ENCODE measurements around the gene CCDC141.

The CCDC141 gene

GRCh38 chr2:178880257-178880656 is 169.7 kb downstream of the CCDC141 start:
- ATAC-seq = no peak

DNA sequence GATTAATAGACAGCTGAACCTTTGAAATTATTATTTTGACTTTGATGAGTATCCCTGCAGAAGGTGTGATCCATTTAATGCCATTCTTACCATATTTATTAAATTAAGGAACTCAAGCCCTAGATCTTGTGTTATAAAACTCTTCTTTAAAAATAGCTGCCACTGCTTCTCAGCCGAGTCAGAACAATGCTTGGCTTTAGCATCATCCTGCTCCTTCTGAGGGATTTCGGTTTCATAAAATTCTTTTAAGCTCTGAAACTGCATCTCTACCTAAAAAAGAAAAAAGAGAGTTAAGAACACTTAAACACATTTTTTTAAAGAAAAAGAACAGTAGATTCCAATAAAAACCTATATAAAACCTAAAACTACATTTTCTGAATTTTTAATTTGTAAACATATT is 172.1 kb downstream of the CCDC141 start:
- no peak for ATAC-seq
- no peak for TF ChIP-seq CSDC2 (CRISPR knock-in tag; IDR thresholded peaks at IDR 0.05)
- TF ChIP-seq ESRRG (CRISPR knock-in tag; IDR thresholded peaks at IDR 0.05) = no peak
- no peak for TF ChIP-seq TCF4 (CRISPR knock-in tag; IDR thresholded peaks at IDR 0.05; ENCODE audit: borderline replicate concordance)
- no peak for TF ChIP-seq ZNF565 (CRISPR knock-in tag; conservative IDR thresholded peaks at IDR 0.05; ENCODE audit: low read depth)
- no peak for TF ChIP-seq ARNTL (CRISPR knock-in tag; IDR thresholded peaks at IDR 0.05; ENCODE audit: borderline replicate concordance, low read depth)

More at GRCh38 chr2:178880257-178880656, 169.7 kb downstream of the CCDC141 start:
- no peak for TF ChIP-seq ARNTL (CRISPR knock-in tag; IDR thresholded peaks at IDR 0.05; ENCODE audit: borderline replicate concordance, low read depth)
- TF ChIP-seq, protein P1, sequence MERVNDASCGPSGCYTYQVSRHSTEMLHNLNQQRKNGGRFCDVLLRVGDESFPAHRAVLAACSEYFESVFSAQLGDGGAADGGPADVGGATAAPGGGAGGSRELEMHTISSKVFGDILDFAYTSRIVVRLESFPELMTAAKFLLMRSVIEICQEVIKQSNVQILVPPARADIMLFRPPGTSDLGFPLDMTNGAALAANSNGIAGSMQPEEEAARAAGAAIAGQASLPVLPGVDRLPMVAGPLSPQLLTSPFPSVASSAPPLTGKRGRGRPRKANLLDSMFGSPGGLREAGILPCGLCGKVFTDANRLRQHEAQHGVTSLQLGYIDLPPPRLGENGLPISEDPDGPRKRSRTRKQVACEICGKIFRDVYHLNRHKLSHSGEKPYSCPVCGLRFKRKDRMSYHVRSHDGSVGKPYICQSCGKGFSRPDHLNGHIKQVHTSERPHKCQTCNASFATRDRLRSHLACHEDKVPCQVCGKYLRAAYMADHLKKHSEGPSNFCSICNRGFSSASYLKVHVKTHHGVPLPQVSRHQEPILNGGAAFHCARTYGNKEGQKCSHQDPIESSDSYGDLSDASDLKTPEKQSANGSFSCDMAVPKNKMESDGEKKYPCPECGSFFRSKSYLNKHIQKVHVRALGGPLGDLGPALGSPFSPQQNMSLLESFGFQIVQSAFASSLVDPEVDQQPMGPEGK (CRISPR knock-in tag; IDR thresholded peaks at IDR 0.05; ENCODE audit: borderline replicate concordance) = no peak
- no peak for TF ChIP-seq CREB5 (CRISPR knock-in tag; IDR thresholded peaks at IDR 0.05; ENCODE audit: low read depth)
- TF ChIP-seq, protein P2, sequence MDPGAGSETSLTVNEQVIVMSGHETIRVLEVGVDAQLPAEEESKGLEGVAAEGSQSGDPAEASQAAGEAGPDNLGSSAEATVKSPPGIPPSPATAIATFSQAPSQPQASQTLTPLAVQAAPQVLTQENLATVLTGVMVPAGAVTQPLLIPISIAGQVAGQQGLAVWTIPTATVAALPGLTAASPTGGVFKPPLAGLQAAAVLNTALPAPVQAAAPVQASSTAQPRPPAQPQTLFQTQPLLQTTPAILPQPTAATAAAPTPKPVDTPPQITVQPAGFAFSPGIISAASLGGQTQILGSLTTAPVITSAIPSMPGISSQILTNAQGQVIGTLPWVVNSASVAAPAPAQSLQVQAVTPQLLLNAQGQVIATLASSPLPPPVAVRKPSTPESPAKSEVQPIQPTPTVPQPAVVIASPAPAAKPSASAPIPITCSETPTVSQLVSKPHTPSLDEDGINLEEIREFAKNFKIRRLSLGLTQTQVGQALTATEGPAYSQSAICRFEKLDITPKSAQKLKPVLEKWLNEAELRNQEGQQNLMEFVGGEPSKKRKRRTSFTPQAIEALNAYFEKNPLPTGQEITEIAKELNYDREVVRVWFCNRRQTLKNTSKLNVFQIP (CRISPR knock-in tag; IDR thresholded peaks at IDR 0.05; ENCODE audit: borderline replicate concordance, low read depth) = no peak
- no peak for TF ChIP-seq PPARA (CRISPR knock-in tag; IDR thresholded peaks at IDR 0.05; ENCODE audit: borderline replicate concordance)
- TF ChIP-seq, protein P3, sequence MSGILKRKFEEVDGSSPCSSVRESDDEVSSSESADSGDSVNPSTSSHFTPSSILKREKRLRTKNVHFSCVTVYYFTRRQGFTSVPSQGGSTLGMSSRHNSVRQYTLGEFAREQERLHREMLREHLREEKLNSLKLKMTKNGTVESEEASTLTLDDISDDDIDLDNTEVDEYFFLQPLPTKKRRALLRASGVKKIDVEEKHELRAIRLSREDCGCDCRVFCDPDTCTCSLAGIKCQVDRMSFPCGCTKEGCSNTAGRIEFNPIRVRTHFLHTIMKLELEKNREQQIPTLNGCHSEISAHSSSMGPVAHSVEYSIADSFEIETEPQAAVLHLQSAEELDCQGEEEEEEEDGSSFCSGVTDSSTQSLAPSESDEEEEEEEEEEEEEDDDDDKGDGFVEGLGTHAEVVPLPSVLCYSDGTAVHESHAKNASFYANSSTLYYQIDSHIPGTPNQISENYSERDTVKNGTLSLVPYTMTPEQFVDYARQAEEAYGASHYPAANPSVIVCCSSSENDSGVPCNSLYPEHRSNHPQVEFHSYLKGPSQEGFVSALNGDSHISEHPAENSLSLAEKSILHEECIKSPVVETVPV (CRISPR knock-in tag; IDR thresholded peaks at IDR 0.05) = no peak
- no peak for TF ChIP-seq TOX (CRISPR knock-in tag; IDR thresholded peaks at IDR 0.05; ENCODE audit: borderline replicate concordance)
- no peak for TF ChIP-seq ZNF8 (CRISPR knock-in tag; IDR thresholded peaks at IDR 0.05)
- TF ChIP-seq ISL1 (CRISPR knock-in tag; IDR thresholded peaks at IDR 0.05) = no peak
- TF ChIP-seq ESRRG (CRISPR knock-in tag; IDR thresholded peaks at IDR 0.05) = no peak

GRCh38 chr2:178874529-178875240 is 175.3 kb downstream of the CCDC141 start:
- TF ChIP-seq PPARA (CRISPR knock-in tag; IDR thresholded peaks at IDR 0.05; ENCODE audit: borderline replicate concordance) (no peak), ZNF70 (CRISPR knock-in tag; IDR thresholded peaks at IDR 0.05) (no peak), ZC3H10 (CRISPR knock-in tag; IDR thresholded peaks at IDR 0.05) (no peak), CSDC2 (CRISPR knock-in tag; IDR thresholded peaks at IDR 0.05) (no peak), ZNF565 (CRISPR knock-in tag; conservative IDR thresholded peaks at IDR 0.05; ENCODE audit: low read depth) (no peak), ZFP30 (CRISPR knock-in tag; IDR thresholded peaks at IDR 0.05) (no peak), ESRRG (CRISPR knock-in tag; IDR thresholded peaks at IDR 0.05) (no peak), CREB5 (CRISPR knock-in tag; IDR thresholded peaks at IDR 0.05; ENCODE audit: low read depth) (no peak), GLIS3 (CRISPR knock-in tag; IDR thresholded peaks at IDR 0.05) (no peak), ZNF8 (CRISPR knock-in tag; IDR thresholded peaks at IDR 0.05) (no peak), TCF4 (CRISPR knock-in tag; IDR thresholded peaks at IDR 0.05; ENCODE audit: borderline replicate concordance) (no peak)
- TF ChIP-seq, protein P1 (CRISPR knock-in tag; IDR thresholded peaks at IDR 0.05; ENCODE audit: borderline replicate concordance) = no peak
- TF ChIP-seq, protein P3 (CRISPR knock-in tag; IDR thresholded peaks at IDR 0.05) = no peak
- TF ChIP-seq, protein P2 (CRISPR knock-in tag; IDR thresholded peaks at IDR 0.05; ENCODE audit: borderline replicate concordance, low read depth) = no peak
- no peak for ATAC-seq
